GM19025 (cell line): ENCODE measurements around the gene SNAPIN.
A peak's percentile ranks its signal among the peaks of the same experiment; 100 is the strongest.
"Not testable (repeated sequence)": the region's sequence is repeated elsewhere in the genome, so short reads cannot be mapped to it uniquely, and the experiment has no call there.

Experiments
- ATAC-seq: cut with Tn5 transposase; IDR thresholded peaks from one replicate; pipeline ENCODE4 v1.9.1; 2021; ENCODE audit warnings: mild to moderate bottlenecking, low read depth, moderate library complexity; ENCODE audit not compliant: unreplicated experiment

SNAPIN gene

GRCh38 chr1:153626904-153627714 lies 31.4 kb upstream of the SNAPIN start, which contains the start of gene S100A13:
Gene S100A13 (minus strand): TSS chr1:153627505. CDS start chr1:153626472, 1,033 bp downstream.
- no peak for ATAC-seq

- no peak for ATAC-seq
These were observed 30.5 kb upstream of the SNAPIN start, which contains the start of gene S100A1 for GRCh38 chr1:153627715-153628626. Gene S100A1 (plus strand): TSS chr1:153628434. CDS start chr1:153630522, 2,088 bp downstream.

- ATAC-seq, result no peak
These were observed 29.7 kb upstream of the SNAPIN start for GRCh38 chr1:153628638-153629342.

GRCh38 chr1:153629343-153629665 lies 29.2 kb upstream of the SNAPIN start:
- ATAC-seq, result no peak

GRCh38 chr1:153629971-153630370 lies 28.5 kb upstream of the SNAPIN start:
- no peak for ATAC-seq

- ATAC-seq, result no peak
These were observed 28.1 kb upstream of the SNAPIN start for GRCh38 chr1:153630384-153630783.

- ATAC-seq, result no peak
These were observed 27.2 kb upstream of the SNAPIN start for GRCh38 chr1:153631047-153632022.

- ATAC-seq, result peak; percentile 2
These were observed 25.2 kb upstream of the SNAPIN start for GRCh38 chr1:153633161-153633753.

GRCh38 chr1:153633754-153634665 lies 24.5 kb upstream of the SNAPIN start, which contains the start of gene CHTOP:
Gene CHTOP (plus strand): TSS chr1:153634066. CDS start chr1:153636589, 2,523 bp downstream.
- ATAC-seq, result peak; percentile 79

- no peak for ATAC-seq
These were observed 22.6 kb upstream of the SNAPIN start for GRCh38 chr1:153635872-153636271.

GRCh38 chr1:153636312-153636711 lies 22.2 kb upstream of the SNAPIN start:
- ATAC-seq, result no peak

- no peak for ATAC-seq
These were observed 20.2 kb upstream of the SNAPIN start for GRCh38 chr1:153638261-153638660.

GRCh38 chr1:153639280-153639679 lies 19.2 kb upstream of the SNAPIN start:
- no peak for ATAC-seq

GRCh38 chr1:153640213-153640612 lies 18.3 kb upstream of the SNAPIN start:
- not testable (repeated sequence) for ATAC-seq

GRCh38 chr1:153640861-153641260 lies 17.6 kb upstream of the SNAPIN start:
- ATAC-seq, result no peak

GRCh38 chr1:153642161-153642560 lies 16.3 kb upstream of the SNAPIN start:
- ATAC-seq, result no peak

- no peak for ATAC-seq
These were observed 15.4 kb upstream of the SNAPIN start for GRCh38 chr1:153643100-153643499.

- ATAC-seq, result no peak
These were observed 14.7 kb upstream of the SNAPIN start for GRCh38 chr1:153643816-153644215.
